ENCODE results near the gene HADHB.
A peak's percentile ranks its signal among the peaks of the same experiment; 100 is the strongest.

HADHB gene

DNA sequence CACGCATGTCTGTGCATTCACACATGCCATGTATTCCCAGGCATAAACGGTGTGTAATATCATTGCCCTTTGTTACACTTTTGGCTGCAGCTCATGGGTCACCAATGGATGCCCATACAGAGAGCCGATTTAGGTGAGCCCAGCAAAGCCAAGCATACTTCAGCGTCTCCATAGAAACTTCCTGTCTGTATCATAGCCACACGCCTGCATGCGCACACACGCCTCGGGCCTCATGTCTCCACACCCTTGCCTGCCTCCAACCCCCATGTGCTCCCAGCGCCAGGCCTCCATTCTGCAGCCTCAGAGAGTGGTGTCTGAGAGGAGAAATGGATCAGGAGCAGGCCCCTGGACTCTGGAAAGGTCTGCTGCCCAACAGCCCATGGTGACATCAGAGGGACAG lies 67.7 kb downstream of the HADHB start:
- TF ChIP-seq TAF1 (IDR thresholded peaks at IDR 0.05; ENCODE audit: low read depth) (no peak), CEBPB (IDR thresholded peaks at IDR 0.05) (no peak), FOXM1 (IDR thresholded peaks at IDR 0.05; ENCODE audit: borderline replicate concordance, low read depth) (no peak)
- TF ChIP-seq, protein P1, sequence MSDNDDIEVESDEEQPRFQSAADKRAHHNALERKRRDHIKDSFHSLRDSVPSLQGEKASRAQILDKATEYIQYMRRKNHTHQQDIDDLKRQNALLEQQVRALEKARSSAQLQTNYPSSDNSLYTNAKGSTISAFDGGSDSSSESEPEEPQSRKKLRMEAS (IDR thresholded peaks at IDR 0.05): no peak

DNA sequence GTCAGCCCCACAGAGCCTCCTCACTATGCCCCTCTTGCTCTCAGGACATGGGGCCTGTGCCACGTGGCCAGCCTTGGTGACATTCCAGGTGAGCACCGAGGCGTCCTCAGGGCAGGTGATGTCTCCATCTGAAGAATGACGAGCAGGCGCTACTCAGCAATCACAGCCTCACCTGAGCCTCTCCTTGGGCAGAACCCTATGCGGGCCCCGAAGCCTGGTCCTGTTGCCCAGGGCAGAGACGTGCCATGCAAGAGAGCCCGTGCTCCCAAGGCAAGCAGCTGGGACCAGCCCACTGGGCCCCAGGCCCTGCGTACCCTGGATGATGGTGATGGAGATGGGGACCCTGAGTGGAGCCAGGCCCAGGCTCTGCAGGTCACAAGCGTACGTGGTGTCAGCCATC lies 68.7 kb downstream of the HADHB start:
- TF ChIP-seq, protein P1 (IDR thresholded peaks at IDR 0.05): no peak
- TF ChIP-seq FOXM1 (IDR thresholded peaks at IDR 0.05; ENCODE audit: borderline replicate concordance, low read depth) (no peak), ZBTB7A (IDR thresholded peaks at IDR 0.05; ENCODE audit: low read depth) (no peak), CREB1 (IDR thresholded peaks at IDR 0.05; ENCODE audit: low read depth) (no peak), TEAD4 (IDR thresholded peaks at IDR 0.05) (no peak), RAD21 (IDR thresholded peaks at IDR 0.05; ENCODE audit: low read depth) (no peak), TAF1 (IDR thresholded peaks at IDR 0.05; ENCODE audit: low read depth) (no peak)

DNA sequence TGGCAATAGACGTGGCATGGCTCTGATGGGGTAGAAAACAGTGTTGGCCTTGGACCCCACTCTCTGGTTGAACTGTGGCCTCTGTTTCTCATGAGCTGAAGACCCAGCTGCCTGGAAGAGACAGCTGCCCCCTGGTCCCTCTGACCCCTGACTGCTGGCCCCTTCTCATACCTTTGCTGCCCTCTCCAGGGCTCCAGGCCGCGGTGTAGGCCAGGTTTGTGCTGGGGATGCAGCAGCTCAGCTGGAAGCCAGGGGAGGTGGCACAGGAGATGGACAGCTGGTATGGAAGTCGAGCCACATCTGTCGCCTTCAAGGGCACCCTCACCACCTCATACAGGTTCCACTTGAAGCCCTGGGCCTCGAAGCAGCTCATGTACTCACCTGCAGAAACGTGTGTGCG lies 69.5 kb downstream of the HADHB start:
- TF ChIP-seq RAD21 (IDR thresholded peaks at IDR 0.05; ENCODE audit: low read depth) (peak; percentile 44; the same call in 1 of the 2 replicates), TCF12 (IDR thresholded peaks at IDR 0.05; ENCODE audit: low read depth) (no peak)

DNA sequence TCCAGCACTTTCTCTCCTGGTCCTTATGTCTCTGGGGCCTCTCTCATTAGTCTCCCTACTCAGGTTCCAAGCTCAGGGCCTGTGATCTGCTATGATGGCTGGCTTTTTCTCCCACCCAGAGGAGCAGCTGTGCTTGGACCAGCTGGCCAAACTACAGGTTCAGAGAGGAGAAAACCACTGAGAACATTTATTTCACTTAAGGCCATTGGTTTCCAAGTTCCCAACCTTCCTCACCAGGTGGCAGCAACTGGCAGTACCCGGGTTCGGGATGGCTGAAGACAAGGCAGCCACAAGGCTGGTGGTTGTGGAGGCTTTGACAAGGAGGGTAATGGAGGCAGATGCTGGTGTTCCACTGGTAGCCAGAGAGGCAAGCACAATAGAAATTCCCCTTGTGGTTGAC lies 71.3 kb downstream of the HADHB start:
- TF ChIP-seq NFIC (IDR thresholded peaks at IDR 0.05) (no peak), RAD21 (IDR thresholded peaks at IDR 0.05; ENCODE audit: low read depth) (peak; percentile 47)

DNA sequence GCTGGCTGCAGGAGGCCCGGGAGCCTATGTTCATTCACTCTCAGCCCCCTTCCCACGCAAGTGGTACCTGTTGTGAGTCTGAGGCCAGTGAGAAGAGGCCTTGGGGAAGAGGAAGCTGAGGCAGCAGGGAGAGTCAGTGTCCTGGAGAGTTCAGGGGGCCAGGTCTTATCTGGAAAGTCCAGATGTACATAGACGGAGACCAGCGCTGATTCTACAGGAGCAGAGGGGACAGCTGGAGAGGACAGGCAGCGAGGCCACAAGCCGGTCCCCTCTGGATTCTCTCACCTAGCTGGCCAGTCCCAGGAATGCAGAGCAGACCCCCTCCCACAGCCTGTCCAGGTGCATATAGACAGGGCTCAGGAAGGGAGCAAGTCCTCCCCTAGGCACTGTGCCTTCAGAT lies 72.1 kb downstream of the HADHB start:
- TF ChIP-seq TEAD4 (IDR thresholded peaks at IDR 0.05): no peak
- no peak for TF ChIP-seq RAD21 (IDR thresholded peaks at IDR 0.05; ENCODE audit: low read depth)
- TF ChIP-seq ZBTB7A (IDR thresholded peaks at IDR 0.05; ENCODE audit: low read depth): no peak
- TF ChIP-seq TAF1 (IDR thresholded peaks at IDR 0.05; ENCODE audit: low read depth): no peak
- no peak for TF ChIP-seq CREB1 (IDR thresholded peaks at IDR 0.05; ENCODE audit: low read depth)
- TF ChIP-seq, protein P2, sequence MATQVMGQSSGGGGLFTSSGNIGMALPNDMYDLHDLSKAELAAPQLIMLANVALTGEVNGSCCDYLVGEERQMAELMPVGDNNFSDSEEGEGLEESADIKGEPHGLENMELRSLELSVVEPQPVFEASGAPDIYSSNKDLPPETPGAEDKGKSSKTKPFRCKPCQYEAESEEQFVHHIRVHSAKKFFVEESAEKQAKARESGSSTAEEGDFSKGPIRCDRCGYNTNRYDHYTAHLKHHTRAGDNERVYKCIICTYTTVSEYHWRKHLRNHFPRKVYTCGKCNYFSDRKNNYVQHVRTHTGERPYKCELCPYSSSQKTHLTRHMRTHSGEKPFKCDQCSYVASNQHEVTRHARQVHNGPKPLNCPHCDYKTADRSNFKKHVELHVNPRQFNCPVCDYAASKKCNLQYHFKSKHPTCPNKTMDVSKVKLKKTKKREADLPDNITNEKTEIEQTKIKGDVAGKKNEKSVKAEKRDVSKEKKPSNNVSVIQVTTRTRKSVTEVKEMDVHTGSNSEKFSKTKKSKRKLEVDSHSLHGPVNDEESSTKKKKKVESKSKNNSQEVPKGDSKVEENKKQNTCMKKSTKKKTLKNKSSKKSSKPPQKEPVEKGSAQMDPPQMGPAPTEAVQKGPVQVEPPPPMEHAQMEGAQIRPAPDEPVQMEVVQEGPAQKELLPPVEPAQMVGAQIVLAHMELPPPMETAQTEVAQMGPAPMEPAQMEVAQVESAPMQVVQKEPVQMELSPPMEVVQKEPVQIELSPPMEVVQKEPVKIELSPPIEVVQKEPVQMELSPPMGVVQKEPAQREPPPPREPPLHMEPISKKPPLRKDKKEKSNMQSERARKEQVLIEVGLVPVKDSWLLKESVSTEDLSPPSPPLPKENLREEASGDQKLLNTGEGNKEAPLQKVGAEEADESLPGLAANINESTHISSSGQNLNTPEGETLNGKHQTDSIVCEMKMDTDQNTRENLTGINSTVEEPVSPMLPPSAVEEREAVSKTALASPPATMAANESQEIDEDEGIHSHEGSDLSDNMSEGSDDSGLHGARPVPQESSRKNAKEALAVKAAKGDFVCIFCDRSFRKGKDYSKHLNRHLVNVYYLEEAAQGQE (IDR thresholded peaks at IDR 0.05; ENCODE audit: low read depth): no peak
- TF ChIP-seq CEBPB (IDR thresholded peaks at IDR 0.05): no peak
- no peak for TF ChIP-seq YY1 (IDR thresholded peaks at IDR 0.05; ENCODE audit: low read depth)
- TF ChIP-seq EP300 (IDR thresholded peaks at IDR 0.05; ENCODE audit: borderline replicate concordance): no peak

DNA sequence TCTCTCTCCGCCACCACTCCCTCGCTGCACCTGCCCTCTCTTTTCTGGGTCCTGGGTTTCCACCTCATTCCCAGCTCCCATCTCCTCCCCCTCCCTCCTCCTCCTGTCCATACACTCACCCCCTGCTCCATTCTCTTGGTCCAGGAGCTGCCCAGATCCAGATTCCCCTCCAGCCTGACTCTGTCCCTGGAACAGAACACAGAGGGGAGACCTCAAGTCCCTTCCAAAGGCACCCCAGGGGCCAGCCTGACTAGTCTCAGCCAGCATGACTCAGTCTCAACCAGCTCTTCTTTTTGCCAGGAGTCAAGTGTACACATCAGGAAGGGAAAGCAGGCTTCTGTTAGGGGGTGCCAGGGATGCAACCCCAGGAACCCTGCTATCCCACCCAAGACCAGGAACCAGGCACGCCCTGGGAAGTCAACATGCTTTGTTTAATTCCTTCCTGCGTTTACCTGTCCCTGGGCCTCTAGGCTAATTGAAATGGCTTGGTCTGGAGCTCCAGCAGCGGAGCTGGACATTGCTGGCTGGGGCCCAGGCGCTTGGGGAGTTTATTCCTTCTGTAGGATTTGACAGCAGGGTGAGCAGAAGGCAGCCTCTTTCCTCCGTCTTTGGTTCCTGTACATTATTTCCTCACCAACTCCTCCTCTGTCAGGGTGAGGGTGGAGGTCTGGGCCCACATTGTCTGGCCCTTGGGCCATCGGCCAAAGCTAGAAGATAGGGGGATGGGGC lies 72.8 kb downstream of the HADHB start:
- TF ChIP-seq NFIC (IDR thresholded peaks at IDR 0.05) (no peak), RAD21 (IDR thresholded peaks at IDR 0.05; ENCODE audit: low read depth) (no peak), TEAD4 (IDR thresholded peaks at IDR 0.05) (no peak), TAF1 (IDR thresholded peaks at IDR 0.05; ENCODE audit: low read depth) (no peak), EP300 (IDR thresholded peaks at IDR 0.05; ENCODE audit: borderline replicate concordance) (no peak), CREB1 (IDR thresholded peaks at IDR 0.05; ENCODE audit: low read depth) (no peak), CEBPB (IDR thresholded peaks at IDR 0.05) (no peak), FOXM1 (IDR thresholded peaks at IDR 0.05; ENCODE audit: borderline replicate concordance, low read depth) (no peak), TCF12 (IDR thresholded peaks at IDR 0.05; ENCODE audit: low read depth) (no peak), EGR1 (IDR thresholded peaks at IDR 0.05) (no peak), YY1 (IDR thresholded peaks at IDR 0.05; ENCODE audit: low read depth) (no peak), ZBTB7A (IDR thresholded peaks at IDR 0.05; ENCODE audit: low read depth) (no peak)
- TF ChIP-seq, protein P2 (IDR thresholded peaks at IDR 0.05; ENCODE audit: low read depth): no peak
- TF ChIP-seq, protein P1 (IDR thresholded peaks at IDR 0.05): no peak
- TF ChIP-seq, protein P3, sequence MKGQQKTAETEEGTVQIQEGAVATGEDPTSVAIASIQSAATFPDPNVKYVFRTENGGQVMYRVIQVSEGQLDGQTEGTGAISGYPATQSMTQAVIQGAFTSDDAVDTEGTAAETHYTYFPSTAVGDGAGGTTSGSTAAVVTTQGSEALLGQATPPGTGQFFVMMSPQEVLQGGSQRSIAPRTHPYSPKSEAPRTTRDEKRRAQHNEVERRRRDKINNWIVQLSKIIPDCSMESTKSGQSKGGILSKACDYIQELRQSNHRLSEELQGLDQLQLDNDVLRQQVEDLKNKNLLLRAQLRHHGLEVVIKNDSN (IDR thresholded peaks at IDR 0.05): no peak

DNA sequence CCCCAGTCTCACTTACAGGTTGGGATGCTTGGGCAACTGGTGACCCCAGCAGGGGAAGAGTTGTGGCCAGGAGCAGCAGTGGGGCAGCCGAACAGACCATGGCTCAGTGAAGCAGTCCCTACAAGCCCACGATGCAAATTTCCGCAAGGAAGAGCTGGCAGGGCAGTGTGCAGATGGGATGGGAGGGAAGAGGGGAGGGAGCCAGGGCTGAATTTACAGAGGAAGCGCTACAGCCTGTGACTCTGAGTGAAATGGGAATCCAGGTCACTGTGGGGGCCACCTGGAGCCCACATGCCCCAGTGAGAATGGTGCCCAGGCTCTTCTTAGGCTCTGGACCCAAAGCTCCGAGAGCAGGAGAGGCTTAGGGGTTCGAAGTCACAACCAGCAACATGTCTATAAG lies 74.2 kb downstream of the HADHB start:
- no peak for TF ChIP-seq EGR1 (IDR thresholded peaks at IDR 0.05)
- TF ChIP-seq EP300 (IDR thresholded peaks at IDR 0.05; ENCODE audit: borderline replicate concordance): no peak
- TF ChIP-seq FOXM1 (IDR thresholded peaks at IDR 0.05; ENCODE audit: borderline replicate concordance, low read depth): no peak
- TF ChIP-seq, protein P3 (IDR thresholded peaks at IDR 0.05): no peak
